ENCODE data around the gene PLPP2.

The PLPP2 gene

DNA sequence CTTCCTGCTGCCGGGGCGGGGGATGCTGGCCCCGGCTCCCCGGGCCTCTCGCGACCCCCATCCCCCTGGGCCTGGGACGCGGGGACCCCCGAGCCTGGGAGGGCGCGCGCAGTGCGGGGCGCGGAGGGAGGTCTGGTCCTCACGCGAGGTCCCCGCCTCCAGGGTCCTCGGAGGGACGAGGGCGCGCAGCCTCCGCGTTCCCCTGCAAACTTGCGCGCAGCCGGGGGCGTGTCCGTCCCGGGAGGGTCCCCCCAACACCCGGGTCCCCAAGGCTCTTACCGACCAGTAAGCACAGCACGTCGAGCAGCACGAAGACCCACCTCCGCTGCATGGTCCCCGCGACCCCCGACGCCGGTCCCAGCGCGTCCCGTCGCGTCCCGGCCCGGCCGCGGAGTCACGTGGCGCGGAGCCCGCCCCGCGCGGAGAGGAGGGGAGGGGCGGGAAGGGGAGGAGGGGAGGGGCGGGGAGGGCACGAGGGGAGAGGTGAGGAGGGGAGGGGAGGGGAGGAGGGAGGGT, at the start of gene PLPP2:
TSS of gene PLPP2 (minus strand) at position 398 of the 516 bp plus-strand sequence. CDS start at position 331, 67 bp downstream.
- DNase-seq (ENCODE audit: low read depth in 2 of 2) = no peak

DNA sequence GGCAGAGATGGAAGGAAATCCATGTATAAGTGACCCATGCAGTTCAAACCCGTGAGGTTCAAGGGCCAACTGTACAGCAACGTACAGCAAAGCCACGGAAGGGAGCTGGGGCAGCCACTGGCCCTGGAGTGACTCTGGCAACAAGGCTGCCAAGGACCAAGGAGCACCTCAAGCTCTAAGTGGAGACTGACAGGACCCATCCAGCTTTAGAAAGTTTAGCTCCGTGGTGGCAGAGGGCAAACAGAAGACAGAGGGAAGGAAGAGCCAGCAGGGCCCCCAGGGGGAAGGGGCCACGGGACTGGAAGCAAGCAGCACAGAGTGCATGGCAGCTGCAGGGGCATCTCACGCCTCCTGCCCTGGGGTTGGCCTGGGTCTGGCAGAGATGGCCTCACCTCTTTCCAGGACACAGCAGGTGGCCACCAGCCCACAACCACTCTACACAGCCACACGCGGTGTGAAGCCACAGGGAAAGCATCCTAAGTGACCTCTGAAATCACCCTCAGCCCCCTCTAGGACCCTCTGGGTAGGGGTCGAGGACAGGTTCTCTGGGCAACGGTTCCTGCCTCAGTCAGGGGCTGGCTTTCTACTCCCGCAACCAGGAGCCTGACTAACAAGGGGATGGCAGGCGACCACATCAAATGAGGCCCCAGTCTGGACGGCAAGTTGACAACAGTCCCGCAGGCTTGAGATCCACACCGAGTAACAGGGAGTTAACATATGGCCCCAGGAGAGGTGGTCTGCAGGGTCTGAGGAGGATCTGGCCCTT, 49.6 kb upstream of the PLPP2 start:
- DNase-seq (ENCODE audit: low read depth in 2 of 2) = no peak

DNA sequence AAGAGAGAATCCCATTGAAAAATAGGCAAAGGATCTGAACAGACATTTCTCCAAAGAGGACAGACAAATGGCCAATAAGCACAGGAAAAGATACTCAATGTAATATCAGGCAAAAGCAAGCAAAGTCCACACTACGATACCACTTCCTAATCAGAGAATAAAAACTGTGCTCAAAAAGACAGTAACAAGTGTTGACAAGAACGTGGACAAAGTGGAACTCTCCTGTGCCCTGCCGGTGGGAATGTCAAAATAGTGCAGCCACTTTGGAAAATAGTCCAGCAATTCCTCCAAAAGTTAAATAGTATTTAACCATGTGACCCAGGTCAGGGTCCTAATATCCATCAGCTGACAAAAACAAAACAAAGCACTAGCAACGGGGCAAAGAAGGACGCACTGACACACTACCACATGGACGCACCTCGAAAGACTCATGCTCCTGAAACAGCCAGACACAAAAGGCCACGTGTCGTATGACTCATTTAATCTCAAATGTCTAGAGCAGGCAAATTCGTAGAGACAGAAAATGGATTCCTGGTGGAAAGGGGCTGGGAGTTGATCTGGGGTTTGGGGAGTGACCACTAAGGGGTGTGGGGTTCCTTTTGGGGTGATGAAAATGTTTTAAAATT, 48.2 kb upstream of the PLPP2 start:
- no peak for DNase-seq (ENCODE audit: low read depth in 2 of 2)

DNA sequence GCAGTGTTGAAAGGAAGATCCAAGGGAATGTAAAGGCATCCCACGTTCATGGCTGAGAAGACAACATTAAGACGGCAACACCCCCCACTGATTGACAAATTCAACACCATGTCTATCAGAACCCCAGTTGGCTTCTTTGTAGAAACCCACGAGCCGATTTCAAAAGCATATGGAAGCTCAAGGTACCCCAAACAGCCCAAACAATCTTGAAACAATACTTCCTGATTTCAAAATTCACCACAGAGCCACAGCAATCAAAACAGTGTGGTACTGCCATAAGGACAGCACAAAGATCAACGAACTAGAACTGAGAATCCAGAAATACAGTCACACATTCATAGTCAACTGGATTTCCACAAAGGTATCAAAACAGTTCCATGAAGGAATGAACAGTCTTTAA, 47.2 kb upstream of the PLPP2 start:
- DNase-seq (ENCODE audit: low read depth in 2 of 2) = no peak

DNA sequence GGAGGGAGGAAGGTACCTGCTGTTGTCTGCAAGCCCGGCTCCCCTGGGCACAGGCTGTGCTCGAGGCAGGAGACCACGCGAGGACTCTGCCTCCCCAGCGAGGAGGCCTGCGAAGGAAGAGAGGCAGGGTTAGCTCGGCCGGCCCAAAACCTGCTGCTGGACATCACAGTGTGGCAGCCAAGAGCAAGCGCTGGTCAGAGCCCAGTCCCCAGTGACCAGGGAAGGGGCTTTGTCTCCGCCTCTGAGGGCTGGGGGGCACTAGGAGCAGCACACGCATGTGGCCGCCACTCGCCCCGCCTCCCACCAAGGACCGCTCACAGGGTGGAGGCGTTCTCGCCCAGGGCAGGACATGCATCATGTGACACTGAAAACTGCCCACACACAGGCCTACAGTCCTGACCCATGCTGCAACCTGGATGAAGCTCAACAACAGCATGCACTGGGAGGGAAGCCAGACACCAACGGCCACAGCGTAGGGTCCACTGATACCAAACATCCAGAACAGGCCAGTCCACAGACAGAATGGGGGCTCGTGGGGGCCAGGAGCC, 44.9 kb upstream of the PLPP2 start:
- no peak for DNase-seq (ENCODE audit: low read depth in 2 of 2)

DNA sequence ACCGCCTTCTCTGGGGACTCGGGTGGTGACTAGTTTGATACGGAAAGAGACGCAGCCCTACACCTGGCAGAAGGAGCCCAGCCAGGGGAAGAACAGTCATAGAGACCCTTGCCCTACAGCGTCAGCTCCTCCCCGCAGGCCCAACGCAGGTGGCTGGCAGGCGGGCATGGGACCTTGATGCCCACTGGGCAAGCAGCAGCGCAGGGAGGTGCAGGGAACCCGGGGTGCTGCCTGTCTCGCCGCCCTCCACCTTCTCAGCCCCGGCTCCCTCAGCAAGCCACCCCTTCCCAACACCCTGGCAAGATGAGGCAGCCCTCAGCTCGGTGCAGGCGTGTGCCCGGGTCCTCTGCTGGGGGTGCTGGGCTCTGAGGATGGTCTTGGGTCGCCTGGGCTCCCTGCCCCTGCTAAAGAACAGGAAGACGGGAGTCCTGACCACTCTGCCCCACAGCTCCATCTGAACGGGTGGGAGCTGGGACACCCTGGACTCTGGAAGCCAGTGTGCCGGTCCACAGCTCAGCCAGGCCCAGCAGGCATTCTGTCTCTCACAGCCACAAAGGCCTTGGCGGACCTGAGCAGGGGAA, 44.4 kb upstream of the PLPP2 start:
- no peak for DNase-seq (ENCODE audit: low read depth in 2 of 2)

DNA sequence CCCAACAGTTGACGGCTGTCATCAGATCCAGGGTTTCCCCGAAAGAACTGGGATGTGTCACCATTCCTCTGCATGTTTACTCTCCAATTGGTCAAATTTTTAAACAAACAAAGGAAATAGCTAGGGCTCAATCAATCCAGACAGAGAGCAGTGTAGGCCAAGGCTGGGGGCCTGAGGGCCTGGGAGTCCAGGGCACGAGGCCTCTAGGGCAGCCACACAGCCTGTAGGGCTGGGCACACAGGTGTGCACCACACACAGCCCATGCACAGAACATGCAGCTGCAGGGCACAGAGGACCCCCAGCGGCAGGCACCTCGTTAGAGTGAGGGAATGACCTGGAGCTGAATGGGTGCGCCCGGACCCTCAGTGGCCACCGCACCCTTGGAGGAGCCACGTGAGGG, 43.9 kb upstream of the PLPP2 start:
- no peak for DNase-seq (ENCODE audit: low read depth in 2 of 2)

DNA sequence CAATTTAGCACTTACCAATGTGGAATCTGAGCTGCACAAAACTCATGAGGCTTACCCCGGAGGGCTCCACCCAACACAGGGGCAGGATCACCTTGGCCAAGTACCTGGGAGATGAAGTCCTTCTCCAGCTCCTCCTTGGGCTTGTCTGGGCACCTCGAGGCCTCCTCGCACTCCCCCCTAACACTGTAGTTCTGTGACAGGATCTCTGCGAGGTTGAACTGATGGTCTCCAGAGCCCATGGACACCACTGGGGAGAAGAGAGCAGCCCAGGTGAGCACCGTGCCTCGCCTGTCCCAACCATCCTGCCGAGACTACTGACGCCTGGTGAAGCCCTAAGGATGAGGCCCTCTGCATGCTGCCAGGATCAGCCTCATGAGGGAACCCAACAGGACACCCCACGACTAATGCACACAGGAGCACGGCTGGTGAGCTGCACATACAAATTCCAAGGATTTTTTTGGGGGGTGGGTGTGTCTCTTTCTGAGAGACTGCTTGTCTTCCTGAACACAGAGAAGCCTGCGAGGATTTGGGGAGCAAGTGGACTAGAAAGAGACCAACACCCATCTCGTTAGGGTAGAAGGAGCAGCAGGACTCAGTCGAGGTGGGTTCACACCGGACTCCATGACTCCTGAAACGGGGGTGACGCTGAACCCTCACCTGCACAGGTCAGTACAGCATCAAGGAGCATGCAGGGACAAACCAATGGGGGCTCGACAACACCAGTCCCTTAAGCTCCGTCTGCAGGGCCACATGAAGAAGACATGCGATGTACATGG, 43.3 kb upstream of the PLPP2 start:
- no peak for DNase-seq (ENCODE audit: low read depth in 2 of 2)

DNA sequence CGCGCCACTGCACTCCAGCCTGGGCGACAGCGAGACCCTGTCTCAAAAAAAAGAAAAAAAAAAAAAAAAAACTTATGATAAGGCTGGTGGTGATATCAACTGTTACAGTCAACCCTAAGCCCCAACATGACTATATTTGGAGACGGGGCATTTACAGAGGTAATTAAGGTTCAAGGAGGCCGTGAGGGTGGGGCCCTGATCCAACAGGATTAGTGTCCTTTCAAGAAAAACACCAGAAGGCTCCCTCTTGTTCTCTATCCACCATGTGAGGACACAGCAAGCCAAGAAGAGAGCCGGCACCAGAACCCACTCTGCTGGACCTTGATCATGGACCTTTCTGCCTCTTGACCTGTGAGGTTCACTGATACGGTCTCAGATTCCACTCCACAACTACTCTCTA, 39.3 kb upstream of the PLPP2 start:
- DNase-seq (ENCODE audit: low read depth in 2 of 2) = no peak

DNA sequence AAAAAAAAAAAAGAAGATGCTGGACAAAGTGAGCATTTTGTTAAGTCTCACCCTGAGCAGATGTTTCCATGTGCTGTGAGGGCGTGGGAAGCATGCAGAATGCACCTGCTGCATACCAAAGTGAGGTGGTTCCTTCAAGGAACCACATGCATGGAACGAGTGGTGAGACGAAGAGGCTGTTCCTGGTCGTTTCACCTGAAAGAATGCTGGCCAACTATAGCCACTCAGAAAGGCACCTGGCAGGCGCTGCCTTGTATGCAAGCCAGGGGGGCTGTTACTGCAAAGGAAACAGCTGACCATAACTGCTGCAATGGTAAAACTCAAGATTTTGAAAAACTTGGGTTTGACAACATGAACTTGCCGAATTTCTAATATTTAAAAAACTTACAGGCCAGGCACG, 38.7 kb upstream of the PLPP2 start:
- DNase-seq (ENCODE audit: low read depth in 2 of 2) = no peak

DNA sequence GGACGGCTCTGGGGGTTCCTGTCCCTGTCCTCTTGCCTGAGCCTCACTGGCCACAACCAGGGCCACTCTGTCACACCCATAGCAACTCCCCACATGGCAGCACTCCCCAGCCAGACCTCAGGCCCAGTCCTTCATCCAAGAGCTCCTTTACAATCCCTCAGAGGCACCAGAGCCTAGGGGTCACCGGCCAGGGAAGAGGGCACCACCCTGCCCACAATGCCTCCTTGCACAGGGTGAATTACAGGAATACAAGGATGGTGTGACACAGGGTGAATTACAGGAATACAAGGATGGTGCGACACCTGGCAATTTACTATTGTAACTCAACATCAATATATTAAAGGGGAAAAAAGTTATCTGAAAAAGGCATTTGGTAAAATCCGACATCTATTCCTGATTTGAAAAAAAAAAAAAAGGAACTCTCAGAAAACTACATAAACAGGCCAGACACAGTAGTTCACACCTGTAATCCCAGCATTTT, 36.9 kb upstream of the PLPP2 start:
- no peak for DNase-seq (ENCODE audit: low read depth in 2 of 2)

DNA sequence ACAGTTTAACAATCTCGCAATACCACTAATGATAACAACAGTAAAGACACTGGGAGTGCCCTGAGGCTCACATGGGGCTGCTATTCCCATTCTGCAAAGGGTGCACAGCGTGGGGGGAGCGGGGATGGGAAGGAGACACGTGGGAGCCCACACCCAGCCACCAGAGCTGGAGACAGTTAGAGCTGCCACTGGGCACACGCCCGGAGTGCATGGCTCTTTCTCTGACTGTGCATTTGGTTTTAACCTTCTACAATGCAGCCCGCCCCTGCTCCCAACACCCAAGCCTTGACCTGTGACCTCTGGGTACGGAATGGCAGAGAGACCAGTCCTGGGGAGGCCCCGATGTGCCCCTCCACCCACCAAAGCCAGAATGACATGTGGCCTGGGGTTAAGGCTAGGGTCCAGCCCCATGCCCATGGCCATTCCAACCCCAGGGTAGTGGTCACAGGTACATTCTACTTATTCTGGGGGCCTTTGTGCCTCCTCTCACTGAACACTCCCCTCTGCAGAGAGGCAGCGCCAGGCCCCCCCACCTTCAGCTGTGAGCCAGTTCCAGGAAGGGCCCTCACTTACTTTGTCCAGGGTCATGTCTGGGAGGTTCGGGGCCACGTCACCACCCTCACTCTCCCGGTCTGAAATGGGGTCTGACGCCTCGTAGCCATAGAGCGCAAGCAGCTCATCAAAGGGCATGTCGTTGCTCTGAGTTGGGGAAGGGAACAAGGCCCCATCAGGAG, 36.3 kb upstream of the PLPP2 start:
- DNase-seq (ENCODE audit: low read depth in 2 of 2) = no peak

DNA sequence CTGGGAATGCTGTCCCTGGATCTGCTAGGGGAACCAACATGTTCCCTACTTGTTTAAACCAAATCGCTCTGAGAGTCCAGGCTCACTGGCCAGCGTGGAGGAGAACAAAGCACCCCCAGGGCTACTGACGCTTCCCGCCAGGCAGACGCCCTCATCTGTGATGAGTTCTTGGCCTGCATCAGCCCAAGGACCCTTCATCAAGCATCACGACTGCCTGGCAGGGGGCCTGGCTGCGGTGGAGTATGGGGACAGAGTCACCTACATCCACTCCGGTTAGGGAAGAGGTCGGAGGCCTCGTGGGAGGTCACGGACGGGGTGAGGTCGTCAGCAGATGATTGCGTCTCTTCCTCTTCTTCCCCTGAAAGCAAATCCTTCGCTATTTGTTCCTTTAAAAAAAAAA, 35.7 kb upstream of the PLPP2 start:
- DNase-seq (ENCODE audit: low read depth in 2 of 2) = no peak

DNA sequence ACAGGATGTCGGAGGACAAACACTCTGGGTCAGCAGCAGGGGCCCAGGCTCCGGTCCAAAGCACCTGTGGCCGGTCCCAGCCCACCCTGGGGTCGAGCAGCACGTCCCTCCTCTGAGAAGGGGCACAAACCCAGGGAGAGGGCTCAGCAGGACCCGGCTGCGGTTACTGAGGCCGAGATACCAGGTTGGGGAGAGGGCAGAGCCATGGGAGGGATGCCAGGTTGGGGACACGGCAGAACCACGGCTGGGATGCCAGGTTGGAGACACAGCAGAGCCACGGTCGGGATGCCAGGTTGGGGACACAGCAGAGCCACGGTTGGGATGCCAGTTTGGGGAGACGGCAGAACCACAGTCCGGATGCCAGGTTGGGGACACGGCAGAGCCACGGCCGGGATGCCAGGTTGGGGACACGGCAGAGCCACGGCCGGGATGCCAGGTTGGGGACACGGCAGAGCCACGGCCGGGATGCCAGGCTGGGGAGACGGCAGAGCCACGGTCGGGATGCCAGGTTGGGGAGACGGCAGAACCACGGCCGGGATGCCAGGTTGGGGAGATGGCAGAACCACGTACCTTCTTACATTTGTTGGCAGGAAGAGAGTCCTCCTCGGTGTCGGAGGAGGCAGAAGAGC, 34.8 kb upstream of the PLPP2 start:
- DNase-seq (ENCODE audit: low read depth in 2 of 2) = no peak

DNA sequence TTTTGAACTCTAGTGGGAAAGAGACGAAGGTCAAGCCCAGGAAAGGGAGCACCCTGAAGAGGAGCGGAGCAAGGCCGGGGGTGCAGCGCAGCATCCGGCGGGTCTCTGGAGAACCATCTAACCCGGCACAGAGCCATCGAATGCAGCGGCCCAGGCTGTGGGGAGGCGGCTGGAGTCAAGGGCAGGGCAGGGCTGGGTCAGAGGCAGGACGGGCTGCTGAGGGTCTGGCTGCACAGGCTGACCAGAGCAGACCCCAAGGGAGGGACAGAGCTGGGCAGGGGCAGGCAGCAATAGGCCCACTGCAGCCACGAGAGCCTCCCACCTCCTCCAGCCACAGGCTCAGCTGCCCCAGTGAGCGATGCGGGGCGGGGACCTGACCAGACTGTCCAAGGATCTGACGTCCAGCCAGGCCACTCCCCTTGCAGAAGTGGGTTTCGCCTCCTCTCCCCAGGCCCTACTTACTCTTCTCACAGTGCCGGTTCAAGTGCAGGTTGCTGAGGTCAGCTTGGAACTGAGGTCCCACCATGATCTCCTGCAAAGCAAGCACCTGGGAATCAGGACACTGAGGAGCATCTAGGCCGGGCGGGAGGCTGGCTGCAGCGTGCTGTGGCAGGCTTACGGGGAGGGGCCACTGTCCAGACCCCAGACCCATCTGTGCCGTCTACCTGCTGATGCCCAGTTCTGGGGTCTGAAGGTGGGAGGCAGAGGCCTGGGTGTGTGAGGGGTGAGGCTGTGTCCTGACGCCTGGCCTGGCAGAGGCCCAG, 34.2 kb upstream of the PLPP2 start:
- DNase-seq (ENCODE audit: low read depth in 2 of 2) = no peak

DNA sequence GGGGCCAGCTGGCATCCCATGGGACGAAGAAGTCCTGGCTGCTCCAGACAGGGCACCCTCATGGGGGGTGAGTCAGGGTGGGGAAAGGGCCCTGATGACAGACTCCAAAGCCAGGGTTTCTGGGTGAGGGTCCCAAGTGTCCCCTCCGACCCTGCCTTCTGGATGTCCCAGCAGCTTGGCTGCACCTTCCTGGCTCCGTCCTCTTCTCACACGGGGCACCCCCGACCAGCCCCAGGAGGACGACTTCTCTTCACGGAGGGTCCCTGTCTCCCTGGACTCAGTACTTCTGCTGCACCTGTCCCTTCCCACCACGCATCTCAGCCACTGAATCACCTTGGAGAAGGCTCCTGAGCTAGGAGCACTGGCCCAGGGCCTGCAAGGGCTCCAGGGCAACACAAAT, 33.5 kb upstream of the PLPP2 start:
- no peak for DNase-seq (ENCODE audit: low read depth in 2 of 2)

DNA sequence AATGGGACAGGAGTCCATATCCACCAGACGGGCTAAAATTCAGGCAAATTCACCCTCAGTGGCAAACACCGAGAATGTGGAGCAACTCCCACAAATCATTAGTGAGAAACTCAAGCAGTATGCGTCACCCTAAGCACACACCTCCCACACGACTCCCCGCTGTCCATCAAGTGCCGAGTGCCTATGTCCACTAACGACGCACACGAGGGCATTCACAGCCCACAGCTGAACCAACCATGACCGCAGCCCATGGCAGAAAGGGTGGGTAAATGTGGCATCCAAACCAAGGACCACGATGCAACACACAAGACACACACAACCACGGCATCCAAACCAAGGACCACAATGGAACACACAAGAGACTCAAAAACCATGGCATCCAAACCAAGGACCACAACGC, 31.4 kb upstream of the PLPP2 start:
- no peak for DNase-seq (ENCODE audit: low read depth in 2 of 2)

DNA sequence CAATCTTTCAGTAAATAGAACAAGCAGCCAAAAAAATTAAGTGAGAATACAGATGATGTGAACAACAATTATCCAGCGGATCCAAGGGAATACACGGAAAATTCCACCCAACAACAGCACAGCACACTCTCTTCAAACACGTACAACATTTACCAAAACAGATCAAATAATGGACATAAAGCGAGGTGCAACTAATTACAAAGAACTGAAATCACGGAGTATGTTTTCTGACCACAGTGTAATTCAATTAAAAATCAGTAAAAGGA, 27.2 kb upstream of the PLPP2 start:
- no peak for DNase-seq (ENCODE audit: low read depth in 2 of 2)

DNA sequence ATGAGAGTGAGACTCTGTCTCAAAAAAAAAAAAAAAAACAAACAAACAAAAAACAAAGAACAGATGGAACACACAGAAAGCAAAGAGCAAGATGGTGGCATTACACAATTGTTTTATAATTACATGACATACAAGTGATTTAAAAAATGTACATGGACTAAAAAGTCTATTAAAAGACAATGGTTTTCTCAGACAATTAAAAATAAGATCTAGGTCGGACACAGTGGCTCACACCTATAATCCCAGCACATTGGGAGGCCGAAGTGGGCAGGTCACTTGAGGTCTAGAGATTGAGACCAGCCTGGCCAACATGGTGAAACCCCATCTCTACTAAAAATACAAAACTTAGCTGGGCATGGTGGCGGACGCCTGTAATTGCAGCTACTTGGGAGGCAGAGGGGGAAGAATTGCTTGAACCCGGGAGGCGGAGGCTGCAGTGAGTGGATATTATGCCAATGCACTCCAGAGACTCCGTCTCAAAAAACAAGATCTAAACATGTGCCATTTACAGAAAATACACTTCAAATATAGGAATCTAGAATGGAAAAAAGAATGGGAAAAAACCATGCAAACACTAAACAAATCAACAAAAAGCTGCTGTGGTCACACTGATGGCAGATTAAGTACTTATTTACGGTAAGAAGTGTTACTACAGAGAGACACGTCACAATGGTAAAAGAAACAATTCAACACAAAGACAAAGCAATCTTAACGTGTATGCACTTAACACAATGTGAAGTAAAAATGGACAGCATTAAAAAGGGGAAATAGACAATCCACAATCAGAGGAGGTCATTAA, 26.7 kb upstream of the PLPP2 start:
- DNase-seq (ENCODE audit: low read depth in 2 of 2) = no peak

All from fibroblast of skin of left biceps (primary cell).